Endometrium (tissue), 2 donors: ENCODE measurements around the gene TNNT2.

Experiments
- FAIRE-seq: peaks from 2 replicates; lab custom pipeline; 2012; peaks lifted over from hg19 to GRCh38; lab: Jason Lieb, UNC
- donor health status: control.
- donor health status: control.

Gene TNNT2

GRCh38 chr1:201377611-201378092 is at the start of gene TNNT2:
TSS of gene TNNT2 (minus strand) at chr1:201377680. CDS start at chr1:201373254, 4,426 bp downstream.
- FAIRE-seq, result no peak

DNA sequence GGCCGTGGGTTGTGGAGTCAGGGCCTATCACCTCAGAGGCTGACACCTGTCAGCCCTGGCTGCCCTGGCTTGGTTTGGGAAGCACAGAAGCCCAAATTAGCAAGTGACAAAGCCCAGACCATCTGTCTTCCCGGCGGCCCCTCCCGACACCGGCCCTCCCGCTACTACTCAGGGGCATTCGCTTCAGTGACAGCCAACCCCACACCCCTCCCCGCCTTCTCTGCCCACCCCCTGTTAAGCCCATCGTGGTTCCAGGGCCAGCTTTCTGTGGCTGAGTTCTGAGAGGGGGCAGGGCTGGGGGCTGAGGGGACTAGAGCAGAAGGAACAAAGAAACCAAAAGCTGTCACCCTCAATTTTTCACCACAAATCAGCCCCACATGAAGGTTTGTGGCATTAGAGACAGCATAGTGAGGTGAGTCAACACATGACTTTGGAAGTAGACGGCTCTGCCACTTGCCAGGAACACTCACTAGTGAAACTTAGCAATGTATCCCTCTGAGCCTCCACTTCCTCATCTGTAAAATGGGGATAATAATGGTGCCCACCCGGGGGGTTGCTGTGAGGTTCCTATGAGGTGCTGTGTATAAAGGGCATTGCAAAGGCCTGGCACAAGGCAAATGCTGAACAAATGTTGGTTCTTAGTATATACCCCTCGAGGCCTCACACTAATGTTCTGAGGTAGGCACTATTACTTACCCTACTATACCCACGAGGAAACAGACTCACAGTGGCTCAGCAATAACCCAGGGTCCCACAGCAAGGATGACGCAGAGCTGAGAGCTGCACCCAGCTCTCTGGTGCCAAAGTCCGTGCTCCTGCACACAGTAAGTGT is 49.2 kb upstream of the TNNT2 start:
- FAIRE-seq, result no peak

DNA sequence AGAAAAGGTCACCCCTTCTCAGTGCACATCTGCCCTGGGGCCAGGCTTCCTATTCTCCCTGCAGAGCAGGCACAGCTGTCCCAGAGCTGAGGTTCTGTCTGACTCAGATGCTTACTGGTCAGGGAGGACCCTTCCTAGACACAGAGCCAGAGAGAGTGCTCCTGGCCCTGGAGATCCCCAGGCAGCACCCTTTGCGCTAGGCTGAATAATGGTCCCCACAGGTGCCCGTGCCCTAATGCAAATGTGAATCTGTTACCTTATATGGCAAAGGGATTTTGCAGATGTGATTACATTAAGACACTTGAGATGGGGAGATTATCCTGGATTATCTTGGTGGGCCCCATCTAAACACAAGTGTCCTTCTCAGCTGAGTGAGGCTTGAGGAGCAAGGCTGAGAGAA is 46.7 kb upstream of the TNNT2 start:
- no peak for FAIRE-seq

DNA sequence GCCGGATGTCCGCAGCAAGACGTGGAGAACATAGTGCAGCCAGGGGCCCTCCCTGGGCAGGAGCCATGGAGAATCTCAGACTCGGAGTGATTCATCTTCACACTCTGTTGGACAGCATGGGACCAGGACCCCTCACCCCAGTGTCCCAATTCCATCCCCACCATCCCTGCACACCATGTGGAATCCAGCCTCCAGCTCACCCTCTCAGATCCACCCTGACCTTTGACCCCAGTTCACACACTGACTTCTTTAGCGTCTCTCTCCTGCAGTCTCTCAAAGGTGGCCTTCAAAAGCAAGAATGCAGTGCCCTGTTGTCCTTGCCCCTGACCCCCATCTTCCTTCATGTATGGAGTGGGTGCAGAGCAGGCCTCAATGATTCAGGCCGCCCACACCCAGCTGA is 46.2 kb upstream of the TNNT2 start:
- FAIRE-seq, result no peak

DNA sequence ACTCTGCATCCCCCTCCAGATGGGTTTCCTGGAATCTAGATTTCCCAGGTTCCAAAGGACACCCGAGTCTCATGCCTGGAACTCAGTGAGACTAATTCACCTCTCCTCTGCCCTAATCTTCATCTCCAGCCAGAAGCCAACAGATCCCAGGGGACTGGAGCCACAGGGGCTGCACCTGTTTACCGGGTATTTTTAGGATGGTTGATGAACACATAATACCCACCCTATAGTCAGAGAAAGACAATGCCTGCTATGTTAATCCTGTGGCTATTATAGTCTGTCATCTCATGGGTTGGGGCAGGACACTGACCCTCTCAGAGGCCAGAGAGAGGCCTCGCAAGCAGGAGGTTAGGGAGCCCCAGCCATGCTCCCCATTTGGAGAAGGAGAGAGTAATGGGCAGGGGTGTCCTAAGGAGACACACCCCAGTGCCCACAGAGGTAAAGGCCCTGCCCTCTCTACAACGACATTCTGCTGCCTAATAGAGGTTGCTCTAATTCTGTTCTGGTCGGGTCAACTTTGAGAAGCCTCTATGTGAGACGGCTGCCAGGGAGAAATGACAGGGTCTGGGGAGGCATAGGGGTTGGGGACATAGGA is 45.1 kb upstream of the TNNT2 start:
- no peak for FAIRE-seq

DNA sequence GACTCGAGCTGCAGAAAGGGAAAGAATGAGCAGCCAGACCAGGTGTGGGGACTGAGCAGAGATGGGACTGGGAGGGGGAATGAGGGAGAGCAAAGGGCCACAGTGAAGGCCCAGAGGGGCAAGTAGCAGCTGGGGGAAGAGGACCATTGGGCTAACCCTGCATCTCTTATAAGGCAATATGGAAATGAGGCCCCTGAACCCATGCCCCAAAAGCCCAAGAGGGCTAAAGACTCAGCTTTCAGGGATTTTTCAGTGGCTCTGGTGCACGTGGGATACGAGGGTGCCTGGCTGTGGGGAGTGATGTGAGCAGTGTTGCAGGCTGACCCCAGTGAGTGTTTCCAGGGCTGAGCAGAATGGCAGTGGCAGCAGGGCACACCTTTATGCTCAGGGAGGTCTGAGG is 44.5 kb upstream of the TNNT2 start:
- FAIRE-seq, result no peak

GRCh38 chr1:201421041-201421440 is 43.6 kb upstream of the TNNT2 start:
- FAIRE-seq, result no peak

DNA sequence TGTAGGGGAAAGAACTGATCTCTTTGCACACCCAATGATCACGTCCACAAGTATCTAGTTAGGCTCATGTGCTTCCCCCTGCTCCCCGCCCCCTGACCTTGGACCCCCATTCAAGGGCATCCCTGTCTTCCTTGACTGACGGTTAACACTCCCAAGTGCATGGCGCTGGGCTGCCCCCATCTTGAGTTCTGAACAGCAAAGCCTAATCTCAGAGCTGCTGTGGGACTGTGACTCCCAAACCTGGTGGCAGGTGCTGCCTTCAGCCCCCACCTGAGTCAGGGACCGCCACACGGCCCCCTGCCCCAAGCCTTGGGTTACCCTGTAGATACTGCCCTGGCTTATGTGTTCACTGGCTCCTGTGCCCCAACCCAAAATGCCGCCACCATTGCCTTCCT is 43.1 kb upstream of the TNNT2 start:
- FAIRE-seq, result no peak

- FAIRE-seq, result no peak
These were observed 42.5 kb upstream of the TNNT2 start for GRCh38 chr1:201419746-201420607.

- FAIRE-seq, result no peak
These were observed 41.8 kb upstream of the TNNT2 start for GRCh38 chr1:201419256-201419655.

DNA sequence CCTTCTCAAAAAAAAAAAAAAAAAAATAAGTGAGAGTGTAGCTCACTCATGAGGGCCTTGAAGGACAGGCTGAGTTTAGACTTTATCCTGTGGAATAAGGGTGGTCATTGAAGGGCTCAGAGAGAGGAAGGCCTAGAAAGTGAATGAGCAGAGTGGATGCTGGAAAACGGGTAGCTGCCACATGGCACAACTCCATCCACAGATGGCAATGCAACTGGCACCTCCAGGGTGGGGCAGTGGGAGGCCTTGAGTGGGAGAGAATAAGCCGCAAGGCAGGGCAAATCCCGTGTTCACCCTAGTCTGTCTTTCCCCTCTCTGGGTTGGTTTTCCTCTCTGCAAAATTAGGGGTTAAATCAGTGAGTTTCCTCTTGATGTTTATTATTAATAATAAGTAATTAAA is 41.0 kb upstream of the TNNT2 start:
- FAIRE-seq, result no peak

DNA sequence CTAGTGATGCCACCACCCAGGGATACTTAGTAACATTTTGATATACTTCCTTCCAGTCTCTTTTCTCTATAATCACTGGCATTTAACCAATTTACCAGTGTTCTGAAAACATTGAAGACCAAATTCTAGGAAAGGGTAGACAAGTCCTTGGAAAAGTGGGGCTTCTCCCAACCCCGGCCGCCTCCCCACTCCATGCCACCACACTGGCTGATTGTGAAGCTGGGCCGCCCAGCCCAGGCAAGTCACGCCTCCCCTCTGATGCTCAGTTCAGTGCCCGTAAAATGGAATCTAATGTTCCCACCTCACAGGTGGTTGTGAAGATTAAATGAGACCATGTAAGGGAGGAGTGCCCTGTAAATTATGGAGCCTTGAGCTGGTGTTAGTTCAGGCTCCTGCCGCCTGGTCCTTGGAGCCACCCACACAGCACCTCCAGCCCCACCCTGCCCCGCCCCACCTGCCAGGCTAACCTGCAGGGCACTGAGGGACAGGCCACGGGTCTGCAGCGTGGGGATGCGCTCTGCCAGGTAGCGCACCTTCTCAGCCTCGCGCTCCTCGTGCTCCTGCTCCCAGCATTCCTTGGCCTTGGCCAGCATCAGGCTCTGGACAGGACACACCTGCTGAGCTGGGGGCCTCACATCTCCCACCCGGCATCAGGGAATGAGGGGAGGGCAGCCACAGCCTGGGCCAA is 36.7 kb upstream of the TNNT2 start:
- no peak for FAIRE-seq

DNA sequence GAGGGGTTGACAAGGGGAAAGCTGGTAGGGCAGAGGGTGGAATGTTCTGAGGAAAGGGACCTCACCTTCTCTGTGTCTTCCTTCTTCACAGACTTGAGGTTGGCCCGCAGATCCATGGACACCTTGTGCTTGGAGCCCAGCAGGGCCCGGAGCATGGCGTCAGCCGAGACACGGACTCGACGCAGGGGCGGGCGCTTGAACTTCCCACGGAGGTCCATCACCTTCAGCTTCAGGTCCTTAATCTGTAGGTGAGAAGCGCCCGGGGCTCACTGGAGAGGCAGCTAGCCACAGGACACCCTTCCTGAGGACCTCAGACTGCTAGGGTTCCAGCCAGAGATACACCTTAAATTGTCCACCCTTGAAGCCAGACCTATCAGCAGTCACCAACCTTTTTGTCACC is 33.8 kb upstream of the TNNT2 start:
- no peak for FAIRE-seq

GRCh38 chr1:201409440-201409839 is 32.0 kb upstream of the TNNT2 start:
- no peak for FAIRE-seq

DNA sequence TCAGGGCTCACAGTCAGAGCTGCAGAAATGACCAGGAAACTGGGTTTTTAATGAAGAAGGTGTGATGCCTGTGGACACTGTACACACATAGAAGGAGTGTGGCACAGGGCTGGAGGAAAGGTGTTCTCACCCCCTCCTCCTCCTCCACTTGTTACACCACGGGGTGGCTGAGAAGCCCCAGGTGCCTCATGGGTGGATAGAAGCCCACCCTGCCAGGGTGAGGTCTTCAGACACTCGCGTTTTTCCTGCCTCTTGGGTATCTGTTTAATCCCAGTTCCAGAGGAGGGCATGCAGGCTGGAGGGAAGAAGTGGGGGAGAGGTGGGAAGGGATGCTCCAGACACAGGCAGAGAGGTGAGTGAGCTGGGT is 31.3 kb upstream of the TNNT2 start:
- no peak for FAIRE-seq

- FAIRE-seq, result no peak
These were observed 30.8 kb upstream of the TNNT2 start for GRCh38 chr1:201408176-201408833.

- no peak for FAIRE-seq
These were observed 29.4 kb upstream of the TNNT2 start for GRCh38 chr1:201406831-201407406.

GRCh38 chr1:201405484-201405831 is 28.0 kb upstream of the TNNT2 start:
- no peak for FAIRE-seq

GRCh38 chr1:201404722-201405483 is 27.4 kb upstream of the TNNT2 start:
- FAIRE-seq, result no peak

DNA sequence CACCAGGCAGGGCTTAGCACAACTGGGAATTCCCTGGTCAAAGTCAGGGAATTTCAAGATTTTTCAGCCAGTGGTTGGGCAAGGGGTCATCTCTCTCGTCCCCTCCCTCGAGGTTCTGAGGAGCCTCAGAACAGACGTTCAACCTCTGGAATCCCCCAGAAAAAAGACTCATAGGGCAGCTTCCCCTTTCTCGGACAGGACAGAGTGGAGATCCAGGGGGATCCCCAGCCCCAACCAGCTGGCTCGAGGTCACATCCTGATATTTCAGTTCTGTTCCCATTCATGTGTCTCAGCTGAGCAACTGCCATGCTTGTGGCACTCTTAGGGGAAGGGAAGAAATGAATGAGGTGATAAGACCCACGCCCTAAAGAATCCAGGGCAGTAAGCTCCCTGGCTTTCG is 26.6 kb upstream of the TNNT2 start:
- no peak for FAIRE-seq

- FAIRE-seq, result no peak
These were observed 25.9 kb upstream of the TNNT2 start for GRCh38 chr1:201403359-201403758.
